Glomerular visceral epithelial cell (primary cell): ENCODE results near the gene CFH.
"Not testable (repeated sequence)": the region's sequence is repeated elsewhere in the genome, so short reads cannot be mapped to it uniquely, and the experiment has no call there.

ENCODE experiments used
- DNase-seq: peaks from one replicate; pipeline ENCODE4 v3.0.0-alpha.2; 2016; ENCODE audit errors: extremely low spot score

Gene CFH

GRCh38 chr1:196667131-196667530 lies 15.3 kb downstream of the CFH start:
- no peak for DNase-seq

DNA sequence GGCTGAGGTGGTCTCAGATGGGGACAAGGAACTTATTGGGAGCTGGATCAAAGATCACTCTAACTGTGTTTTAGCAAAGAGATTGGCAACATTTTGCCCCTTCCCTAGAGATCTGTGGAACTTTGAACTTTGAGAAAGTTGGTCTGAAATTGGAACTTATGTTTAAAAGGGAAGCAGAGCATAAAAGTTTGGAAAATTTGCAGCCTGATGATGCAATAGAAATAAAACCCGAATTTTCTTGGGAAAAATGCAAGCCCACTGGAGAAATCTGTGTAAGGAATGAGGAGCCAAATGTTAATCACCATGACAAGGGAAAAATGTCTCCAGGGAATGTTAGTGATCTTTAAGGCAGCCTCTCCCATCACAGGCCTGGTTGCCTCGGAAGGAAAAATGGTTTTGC lies 17.2 kb downstream of the CFH start:
- DNase-seq: no peak

- no peak for DNase-seq
Observed at GRCh38 chr1:196669693-196670092, 17.9 kb downstream of the CFH start.

GRCh38 chr1:196674908-196675307 lies 23.1 kb downstream of the CFH start:
- no peak for DNase-seq

DNA sequence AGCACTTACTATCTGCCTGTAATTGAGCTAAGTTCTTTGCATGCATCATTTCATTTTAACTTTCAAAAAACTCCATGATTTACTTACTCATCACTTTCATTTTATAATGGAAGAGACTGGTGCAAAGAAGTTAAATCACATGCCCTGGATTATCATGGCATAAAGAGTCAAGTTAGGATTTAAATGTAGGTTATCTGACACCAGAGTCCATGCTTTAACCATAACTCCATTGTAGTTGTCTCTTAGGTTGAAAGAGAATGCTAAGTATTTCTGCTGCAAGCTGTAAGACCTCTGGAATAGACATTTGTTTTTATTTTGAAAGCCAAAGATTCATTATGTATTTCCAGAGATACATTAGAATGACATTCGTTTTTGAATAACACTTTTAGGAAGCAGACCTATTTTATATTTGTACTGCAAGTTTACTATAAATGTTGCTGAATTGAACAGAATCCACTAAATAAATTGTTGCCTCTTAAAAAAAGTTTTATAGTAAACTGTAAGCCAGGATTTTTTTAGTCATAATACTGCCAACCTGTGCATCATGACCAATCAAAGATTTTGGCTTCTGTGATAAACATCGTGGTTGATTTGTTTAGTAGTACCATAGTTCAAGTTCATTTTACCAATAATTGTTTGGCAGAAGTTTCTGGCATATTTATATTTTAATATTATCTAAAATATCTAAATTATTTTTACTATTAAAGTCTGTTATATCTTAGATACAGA lies 26.1 kb downstream of the CFH start:
- no peak for DNase-seq

- DNase-seq: peak; percentile 53
Observed at GRCh38 chr1:196678510-196678884, 26.7 kb downstream of the CFH start.

DNA sequence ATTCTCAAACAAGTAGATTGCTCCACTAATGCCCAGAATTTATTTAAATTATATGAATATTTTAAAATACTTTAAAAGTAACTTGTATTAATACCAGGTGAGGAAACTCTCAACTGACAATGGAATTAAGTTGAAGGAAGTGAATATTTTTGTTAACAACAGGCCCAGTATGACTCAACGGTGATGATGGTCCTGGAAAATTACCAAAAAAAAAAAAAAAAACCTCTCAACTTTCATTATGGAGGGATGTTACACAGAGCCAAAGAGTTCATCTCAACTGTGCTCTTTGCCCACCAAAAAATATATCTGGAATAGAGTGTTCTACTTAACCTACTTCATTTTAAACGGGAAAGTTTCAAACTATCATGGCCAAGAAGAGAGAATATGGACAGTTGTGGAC lies 28.3 kb downstream of the CFH start:
- peak; percentile 36 for DNase-seq

- DNase-seq: no peak
Observed at GRCh38 chr1:196684476-196684875, 32.6 kb downstream of the CFH start.

- DNase-seq: no peak
Observed at GRCh38 chr1:196685506-196685905, 33.7 kb downstream of the CFH start.

GRCh38 chr1:196689001-196689400 lies 37.2 kb downstream of the CFH start:
- DNase-seq: no peak

DNA sequence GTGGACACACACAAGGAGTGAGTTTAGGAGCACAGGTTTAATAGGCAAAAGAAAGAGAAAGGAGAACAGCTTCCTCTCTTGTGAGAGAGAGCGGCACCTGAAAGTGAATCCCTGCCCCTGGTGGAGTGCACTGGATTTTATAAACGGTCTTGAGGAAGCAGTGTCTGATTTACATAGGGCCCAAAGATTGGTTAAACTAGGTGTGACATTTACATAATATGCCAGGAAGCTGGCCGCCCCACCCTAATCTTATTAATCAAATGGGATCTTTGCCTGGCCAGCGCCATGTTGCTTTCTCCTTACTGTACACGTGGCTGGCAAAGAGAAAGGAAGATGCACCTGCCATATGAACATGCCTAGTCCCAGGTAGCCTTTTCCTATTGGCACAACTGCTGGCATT lies 38.7 kb downstream of the CFH start:
- DNase-seq: no peak

- DNase-seq: no peak
Observed at GRCh38 chr1:196698993-196699392, 47.1 kb downstream of the CFH start.

- DNase-seq: no peak
Observed at GRCh38 chr1:196701144-196701543, 49.3 kb downstream of the CFH start.

DNA sequence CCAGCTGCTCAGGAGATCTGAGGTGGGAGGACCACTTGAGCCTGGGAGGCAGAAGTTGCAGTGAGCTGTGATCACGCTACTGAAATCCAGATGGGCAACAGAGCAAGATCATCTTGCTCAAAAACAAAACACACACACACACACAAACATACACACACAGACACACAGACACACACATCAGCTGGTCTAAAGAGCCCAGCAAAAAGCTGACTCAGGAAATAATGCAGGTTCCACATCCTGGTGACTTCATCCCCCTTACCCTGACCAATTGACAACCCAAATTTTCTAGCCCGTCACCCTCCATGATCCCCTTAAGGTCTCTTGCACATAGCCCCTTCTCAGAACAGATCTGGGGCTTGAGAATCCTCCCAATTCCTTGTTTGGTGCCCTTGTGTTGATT lies 58.0 kb downstream of the CFH start:
- DNase-seq: not testable (repeated sequence)

GRCh38 chr1:196717868-196718267 lies 66.0 kb downstream of the CFH start:
- no peak for DNase-seq

- DNase-seq: peak; percentile 53
Observed at GRCh38 chr1:196723325-196724185, 71.7 kb downstream of the CFH start.

DNA sequence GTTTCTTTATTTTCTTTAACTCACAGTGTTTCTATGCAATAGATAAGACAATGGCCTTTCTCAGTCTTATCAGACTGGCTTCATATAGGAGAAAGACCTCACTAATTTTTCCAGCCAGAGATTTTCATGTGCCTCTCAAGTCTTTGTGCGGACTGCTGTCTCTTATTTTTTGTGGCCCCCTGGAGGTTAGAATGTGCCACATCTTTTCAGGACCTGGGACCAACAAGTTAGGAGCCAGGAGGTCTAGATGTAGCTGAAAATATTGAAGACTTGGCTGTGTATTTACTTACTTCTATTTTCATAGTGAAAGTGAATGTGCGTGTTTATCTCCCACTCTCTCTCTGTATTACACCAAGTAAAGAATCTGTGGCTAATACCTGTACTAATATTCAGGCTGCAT lies 80.7 kb downstream of the CFH start:
- no peak for DNase-seq

GRCh38 chr1:196733091-196733970 lies 81.5 kb downstream of the CFH start:
- DNase-seq: no peak

DNA sequence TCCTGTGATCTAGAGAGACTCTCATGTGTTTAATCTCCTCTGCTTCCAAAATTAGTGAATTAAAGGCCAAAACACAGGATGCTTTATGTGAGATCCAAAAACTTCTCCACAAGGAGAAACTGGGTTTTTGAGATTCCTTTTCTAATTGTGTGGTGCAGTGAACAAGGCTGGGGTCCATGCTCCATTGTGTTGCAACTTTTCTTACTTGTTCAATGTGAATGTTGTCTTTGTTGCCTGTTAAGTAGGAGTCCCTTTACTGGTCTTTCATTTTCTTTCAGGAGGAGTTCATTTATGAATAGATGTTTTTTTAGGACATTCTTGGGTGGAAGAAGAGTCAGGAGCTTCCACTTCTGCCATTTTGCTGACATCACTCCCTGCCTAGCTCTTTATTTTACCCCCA lies 82.2 kb downstream of the CFH start:
- no peak for DNase-seq

GRCh38 chr1:196734460-196734859 lies 82.6 kb downstream of the CFH start:
- no peak for DNase-seq

DNA sequence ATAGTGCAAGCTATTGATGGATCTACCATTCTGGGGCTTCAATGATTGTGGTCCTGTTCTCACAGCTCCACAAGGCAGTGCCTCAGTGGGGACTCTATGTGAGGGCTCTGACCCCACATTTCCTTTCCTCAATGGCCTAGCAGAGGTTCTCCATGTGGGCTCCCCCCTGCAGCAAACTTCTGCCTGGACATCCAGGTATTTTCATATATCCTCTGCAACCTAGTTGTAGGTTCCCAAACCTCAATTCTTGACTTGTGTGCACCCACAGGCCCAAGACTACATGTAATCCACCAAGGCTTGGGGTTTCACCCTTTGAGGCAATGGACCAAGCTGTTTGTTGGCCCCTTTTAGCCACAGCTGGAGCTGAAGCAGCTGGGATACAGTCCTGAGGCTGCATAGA lies 86.9 kb downstream of the CFH start:
- DNase-seq: no peak

DNA sequence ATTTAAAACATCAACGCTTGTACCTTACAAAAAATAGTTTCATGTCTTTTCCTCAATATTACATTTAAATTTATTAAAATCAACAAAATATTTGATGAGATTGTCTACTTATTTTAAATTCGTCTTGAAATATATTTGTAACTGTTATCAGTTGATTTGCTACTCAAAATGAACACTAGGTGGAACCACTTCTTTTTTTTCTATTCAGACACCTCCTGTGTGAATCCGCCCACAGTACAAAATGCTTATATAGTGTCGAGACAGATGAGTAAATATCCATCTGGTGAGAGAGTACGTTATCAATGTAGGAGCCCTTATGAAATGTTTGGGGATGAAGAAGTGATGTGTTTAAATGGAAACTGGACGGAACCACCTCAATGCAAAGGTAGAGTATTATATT lies 91.4 kb downstream of the CFH start:
- DNase-seq: peak; percentile 42
